ENCODE results near the gene OIP5. TPM values are rescaled to one million over a fixed set of nuclear protein-coding genes. Genes with fewer than 3 reads are reported as not detected.

OIP5 gene
- 10 to 100 TPM in 1 of 2 donors, 1 to 10 TPM in 1; 9.6 to 26.0 TPM for total RNA-seq

DNA sequence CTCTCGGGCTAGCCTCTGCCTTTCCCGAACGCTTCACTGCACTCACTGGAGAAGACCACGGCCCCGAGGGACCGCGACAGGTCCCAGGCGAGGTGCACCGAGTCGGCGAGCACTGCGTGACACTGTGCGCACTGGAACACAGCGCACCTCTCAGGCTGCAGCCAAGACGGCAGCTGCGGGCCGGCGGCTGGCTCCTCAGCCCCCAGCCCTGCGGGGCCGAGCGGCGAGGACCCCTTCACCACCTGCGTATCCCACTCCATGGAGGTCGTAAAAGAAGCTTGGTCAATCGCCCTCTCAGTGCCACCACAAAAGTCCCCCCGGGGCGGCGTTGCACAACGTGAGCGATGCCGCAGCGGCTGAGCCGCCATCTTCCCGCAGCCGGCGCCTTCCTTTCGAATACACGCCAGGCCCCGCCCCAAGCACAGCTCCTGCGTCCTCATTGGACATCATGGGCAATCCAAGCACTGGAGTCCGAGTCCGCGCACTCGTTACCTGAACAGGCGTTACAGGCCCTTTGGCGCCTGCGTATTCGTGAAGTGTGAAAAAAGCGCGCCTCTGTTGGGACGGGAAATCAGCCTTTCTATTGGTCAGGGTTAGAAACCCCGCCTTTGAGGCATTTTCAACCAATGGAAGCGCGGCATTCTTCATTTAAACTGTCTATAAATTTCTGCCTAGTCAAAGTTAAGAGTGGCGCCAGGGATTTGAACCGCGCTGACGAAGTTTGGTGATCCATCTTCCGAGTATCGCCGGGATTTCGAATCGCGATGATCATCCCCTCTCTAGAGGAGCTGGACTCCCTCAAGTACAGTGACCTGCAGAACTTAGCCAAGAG, at the start of gene OIP5, which contains the start of gene NUSAP1:
OIP5 (minus strand) TSS at position 398 of the 832 bp plus-strand sequence; CDS start at position 368, 30 bp downstream.
NUSAP1 (plus strand) TSS at position 688 of the 832 bp plus-strand sequence; CDS start at position 765, 77 bp downstream.

Other genes with a start within 250 kb of the OIP5 start
- gene INO80, start 216.3 kb downstream of the OIP5 start, total RNA-seq, result 10 to 100 TPM; 19.6 to 21.3 TPM
- under 1 TPM in 1 of 2 donors, not detected in 1; under 0.01 TPM for gene EXD1, start 101.8 kb downstream of the OIP5 start, total RNA-seq
- gene CHP1, start 101.3 kb downstream of the OIP5 start, total RNA-seq, result 10 to 100 TPM; 50.9 to 87.6 TPM
- 100 to 1,000 TPM in 1 of 2 donors, 10 to 100 TPM in 1; 73.3 to 114 TPM for gene NUSAP1, start 290 bp upstream of the OIP5 start, total RNA-seq
- 10 to 100 TPM; 23.4 to 30.6 TPM for gene NDUFAF1, start 69.9 kb upstream of the OIP5 start, total RNA-seq
- gene RTF1, start 84.5 kb upstream of the OIP5 start, total RNA-seq, result 10 to 100 TPM; 26.8 to 29.3 TPM
- gene ITPKA, start 161.3 kb upstream of the OIP5 start, total RNA-seq, result under 1 TPM; 0.34 to 0.67 TPM
- gene LTK, start 181.2 kb upstream of the OIP5 start, total RNA-seq, result under 1 TPM in 1 of 2 donors, not detected in 1; 0.34 TPM
- 10 to 100 TPM; 14.5 to 38.0 TPM for gene RPAP1, start 211.7 kb upstream of the OIP5 start, total RNA-seq
- gene TYRO3, start 226.6 kb upstream of the OIP5 start, total RNA-seq, result 10 to 100 TPM in 1 of 2 donors, 1 to 10 TPM in 1; 9.6 to 21.6 TPM